Astrocyte (in vitro differentiated cells and primary cell): Measurements from ENCODE around the gene MBOAT2. TPM values are rescaled to one million over a fixed set of nuclear protein-coding genes. Genes with fewer than 3 reads are reported as not detected.

Source experiments
- DNase-seq: peaks from one replicate; pipeline ENCODE4 v3.0.0-alpha.2; 2010; ENCODE audit warnings: low read depth
- FAIRE-seq: peaks from 2 replicates; lab custom pipeline; 2011; peaks lifted over from hg19 to GRCh38; lab: Jason Lieb, UNC
- H2AFZ ChIP-seq: 2 replicates; pipeline ENCODE4 v1.6.0; 2012; ENCODE audit warnings: low read depth, low read length, inconsistent platforms
- H3K27ac ChIP-seq: 2 replicates; pipeline ENCODE4 v1.5.1; 2011; ENCODE audit warnings: low read depth, low read length, inconsistent platforms
- H3K27me3 ChIP-seq: 2 replicates; pipeline ENCODE4 v1.6.0; 2011; ENCODE audit warnings: low read length, inconsistent platforms; ENCODE audit not compliant: insufficient read depth
- H3K36me3 ChIP-seq: 2 replicates; pipeline ENCODE4 v1.5.1; 2011; ENCODE audit warnings: low read length, inconsistent platforms; ENCODE audit not compliant: insufficient read depth
- H3K4me1 ChIP-seq: 2 replicates; pipeline ENCODE4 v1.5.1; 2011; ENCODE audit warnings: low read length, inconsistent platforms; ENCODE audit not compliant: insufficient read depth
- H3K4me2 ChIP-seq: 2 replicates; pipeline ENCODE4 v1.6.0; 2012; ENCODE audit warnings: low read length, inconsistent platforms
- H3K4me3 ChIP-seq: 2 replicates; pipeline ENCODE4 v1.5.1; 2011; ENCODE audit warnings: low read depth, mild to moderate bottlenecking, low read length, inconsistent platforms; ENCODE audit not compliant: insufficient read depth
- H3K79me2 ChIP-seq: 2 replicates; pipeline ENCODE4 v1.6.0; 2012; ENCODE audit warnings: mild to moderate bottlenecking, low read length, inconsistent platforms; ENCODE audit not compliant: insufficient read depth
- H3K9ac ChIP-seq: 2 replicates; pipeline ENCODE4 v1.6.0; 2012; ENCODE audit warnings: mild to moderate bottlenecking, low read length, inconsistent platforms
- H3K9me3 ChIP-seq: 2 replicates; pipeline ENCODE4 v1.5.1; 2012; ENCODE audit warnings: low read depth, mild to moderate bottlenecking, low read length, inconsistent platforms; ENCODE audit not compliant: insufficient read depth
- H4K20me1 ChIP-seq: 2 replicates; pipeline ENCODE4 v1.6.0; 2012; ENCODE audit warnings: low read length, inconsistent platforms; ENCODE audit not compliant: insufficient read depth
- H3K27ac Mint-ChIP-seq: one replicate; pipeline ENCODE4 v1.8.0; 2021; ENCODE audit warnings: mild to moderate bottlenecking, mixed read lengths; ENCODE audit not compliant: unreplicated experiment
- H3K27me3 Mint-ChIP-seq: one replicate; pipeline ENCODE4 v1.8.0; 2021; ENCODE audit warnings: low read depth, mixed read lengths; ENCODE audit not compliant: unreplicated experiment
- H3K36me3 Mint-ChIP-seq: one replicate; pipeline ENCODE4 v1.8.0; 2021; ENCODE audit warnings: low read depth, mixed read lengths; ENCODE audit not compliant: unreplicated experiment
- H3K4me1 Mint-ChIP-seq: one replicate; pipeline ENCODE4 v1.8.0; 2021; ENCODE audit warnings: low read depth, mixed read lengths; ENCODE audit not compliant: unreplicated experiment
- H3K4me3 Mint-ChIP-seq: one replicate; pipeline ENCODE4 v1.8.0; 2021; ENCODE audit warnings: mild to moderate bottlenecking, moderate library complexity, mixed read lengths; ENCODE audit not compliant: unreplicated experiment
- H3K9me3 Mint-ChIP-seq: one replicate; pipeline ENCODE4 v1.8.0; 2021; ENCODE audit warnings: mild to moderate bottlenecking, mixed read lengths; ENCODE audit not compliant: unreplicated experiment
- CTCF ChIP-seq: IDR thresholded peaks from 2 replicates; pipeline ENCODE4 v1.5.1; 2011; ENCODE audit warnings: low read depth, mild to moderate bottlenecking, inconsistent platforms, low read length, moderate library complexity; ENCODE audit not compliant: insufficient read depth
- EZH2 ChIP-seq: IDR thresholded peaks from 2 replicates; pipeline ENCODE4 v1.6.1; 2012; ENCODE audit warnings: mild to moderate bottlenecking, low read length, inconsistent platforms; ENCODE audit not compliant: insufficient read depth
- total RNA-seq: library from RNA; stranded (reverse); gene quantifications from 2 replicates; pipeline ENCODE4 v1.2.1, GENCODE V29; 2021

Gene MBOAT2
- total RNA-seq, 1 donor from 2014 or later = 54.6 TPM

DNA sequence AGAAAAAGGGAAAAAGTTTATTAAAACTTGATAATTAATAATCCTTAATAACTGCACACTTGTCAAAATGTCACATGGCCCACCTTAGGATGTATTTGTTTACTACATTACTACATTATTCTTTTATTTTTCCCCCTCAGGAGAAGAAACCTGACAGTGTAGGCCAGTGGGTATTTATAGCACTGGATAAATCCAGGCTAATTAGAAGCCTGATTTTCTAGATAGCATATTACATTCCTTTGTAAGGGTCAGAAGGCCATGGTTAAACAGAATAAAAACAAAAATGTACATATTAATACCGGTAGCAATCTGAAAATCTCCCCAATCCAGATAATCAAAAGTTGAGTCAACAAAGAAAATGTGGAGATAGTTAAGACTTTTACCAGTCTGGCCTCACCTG lies 144.6 kb downstream of the MBOAT2 start:
- H3K9me3 ChIP-seq = no peaks in the 10 kb centered on the region
- no peak overlapping the region for H3K27ac Mint-ChIP-seq
- H3K27me3 Mint-ChIP-seq = no peaks in the 10 kb centered on the region

GRCh38 chr2:8858264-8858663 lies 145.2 kb downstream of the MBOAT2 start:
- Histone ChIP-seq H4K20me1 (no peaks in the 10 kb centered on the region), H3K9ac (no peak overlapping the region), H2AFZ (no peak overlapping the region), H3K4me2 (no peak overlapping the region), H3K4me3 (no peak overlapping the region), H3K27me3 (no peaks in the 10 kb centered on the region), H3K27ac (no peak overlapping the region), H3K36me3 (peaks cover 4% of the 10 kb centered on the region), H3K4me1 (no peaks in the 10 kb centered on the region), H3K79me2 (no peaks in the 10 kb centered on the region), H3K9me3 (no peaks in the 10 kb centered on the region)
- Mint-ChIP-seq H3K9me3 (no peaks in the 10 kb centered on the region), H3K27ac (no peak overlapping the region), H3K4me3 (no peak overlapping the region), H3K27me3 (no peaks in the 10 kb centered on the region), H3K4me1 (peaks cover 4% of the 10 kb centered on the region), H3K36me3 (peaks cover 7% of the 10 kb centered on the region)
- no peak for DNase-seq
- TF ChIP-seq CTCF (no peak), EZH2 (no peak)
- FAIRE-seq = no peak

More for the DNA sequence above, 144.6 kb downstream of the MBOAT2 start:
- DNase-seq (no peak), FAIRE-seq (no peak)
- H4K20me1 ChIP-seq = no peaks in the 10 kb centered on the region
- H3K36me3 ChIP-seq = peaks cover 7% of the 10 kb centered on the region
- H3K27me3 ChIP-seq = no peaks in the 10 kb centered on the region
- no peak overlapping the region for H3K9ac ChIP-seq
- H3K9me3 Mint-ChIP-seq = no peaks in the 10 kb centered on the region
- H3K4me1 Mint-ChIP-seq = peaks cover 4% of the 10 kb centered on the region
- H3K4me2 ChIP-seq = no peak overlapping the region
- no peak overlapping the region for H3K27ac ChIP-seq
- H2AFZ ChIP-seq = no peak overlapping the region
- H3K79me2 ChIP-seq = no peaks in the 10 kb centered on the region
- H3K4me3 Mint-ChIP-seq = no peak overlapping the region
- peaks cover 10% of the 10 kb centered on the region for H3K36me3 Mint-ChIP-seq
- no peaks in the 10 kb centered on the region for H3K4me1 ChIP-seq
- TF ChIP-seq EZH2 (no peak), CTCF (no peak)
- no peak overlapping the region for H3K4me3 ChIP-seq

GRCh38 chr2:8857709-8858108 lies 145.8 kb downstream of the MBOAT2 start:
- TF ChIP-seq CTCF (no peak), EZH2 (no peak)
- H3K36me3 ChIP-seq = peaks cover 4% of the 10 kb centered on the region
- no peak overlapping the region for H2AFZ ChIP-seq
- peaks cover 7% of the 10 kb centered on the region for H3K36me3 Mint-ChIP-seq
- H3K4me3 Mint-ChIP-seq = no peak overlapping the region
- no peaks in the 10 kb centered on the region for H3K9me3 ChIP-seq
- H3K27me3 ChIP-seq = no peaks in the 10 kb centered on the region
- no peak overlapping the region for H3K27ac Mint-ChIP-seq
- no peaks in the 10 kb centered on the region for H3K9me3 Mint-ChIP-seq
- no peak for DNase-seq
- H3K9ac ChIP-seq = no peak overlapping the region
- no peak overlapping the region for H3K27ac ChIP-seq
- no peaks in the 10 kb centered on the region for H3K27me3 Mint-ChIP-seq
- no peaks in the 10 kb centered on the region for H4K20me1 ChIP-seq
- no peaks in the 10 kb centered on the region for H3K79me2 ChIP-seq
- peaks cover 4% of the 10 kb centered on the region for H3K4me1 Mint-ChIP-seq
- FAIRE-seq = no peak
- H3K4me1 ChIP-seq = no peaks in the 10 kb centered on the region
- H3K4me3 ChIP-seq = no peak overlapping the region
- no peak overlapping the region for H3K4me2 ChIP-seq
